Activated CD8-positive, alpha-beta T cell treated with anti-CD3 and anti-CD28 coated beads for 36 hours (primary cell): ENCODE results near the gene GRAP2. TPM values are rescaled to one million over a fixed set of nuclear protein-coding genes. Genes with fewer than 3 reads are reported as not detected.

Experiments
- ATAC-seq: fragments of 200-7000 bp; cut with Tn5 transposase; one replicate; pipeline ENCODE4 v1.10.0; 2021; ENCODE audit warnings: mild to moderate bottlenecking, moderate library complexity
- CTCF ChIA-PET: fragments of 350-600 bp; sonication (Branson Sonifier 250); formaldehyde crosslinking; loops from one replicate; lab custom pipeline; 2021; ENCODE audit warnings: antibody characterized with exemption; lab: Charles Lee
- POLR2A ChIA-PET: fragments of 350-600 bp; sonication (Branson Sonifier 250); formaldehyde crosslinking; loops from one replicate; lab custom pipeline; 2021; ENCODE audit warnings: antibody characterized with exemption; lab: Charles Lee
- DNase-seq: peaks from one replicate; pipeline ENCODE4 v3.0.0-alpha.2; 2020
- H3K27ac Mint-ChIP-seq: one replicate; pipeline ENCODE4 v1.8.0; 2021; ENCODE audit warnings: mild to moderate bottlenecking, mixed read lengths
- H3K27me3 Mint-ChIP-seq: one replicate; pipeline ENCODE4 v1.8.0; 2021; ENCODE audit warnings: mixed read lengths
- H3K36me3 Mint-ChIP-seq: one replicate; pipeline ENCODE4 v1.8.0; 2021; ENCODE audit warnings: low read depth, mixed read lengths
- H3K4me1 Mint-ChIP-seq: one replicate; pipeline ENCODE4 v1.8.0; 2021; ENCODE audit warnings: low read depth, mixed read lengths
- H3K4me3 Mint-ChIP-seq: one replicate; pipeline ENCODE4 v1.8.0; 2021; ENCODE audit warnings: mild to moderate bottlenecking, moderate library complexity, mixed read lengths
- H3K9me3 Mint-ChIP-seq: one replicate; pipeline ENCODE4 v1.8.0; 2021; ENCODE audit warnings: mixed read lengths
- CTCF ChIP-seq: fragments of 200-600 bp; IDR thresholded peaks from one replicate; pipeline ENCODE4 v1.8.0; 2022; ENCODE audit warnings: antibody characterized with exemption, mild to moderate bottlenecking
- intact Hi-C: fragments of 100-400 bp; cut with micrococcal nuclease; formaldehyde crosslinking; loops from one replicate; pipeline ENCODE4 v1.10.0; 2022
- total RNA-seq, 2 experiments: library from RNA; stranded (reverse); gene quantifications; one replicate each; pipeline ENCODE4 v1.2.3, GENCODE V29; 2021

Gene GRAP2
- 10 to 100 TPM; 83.2 to 86.8 TPM for total RNA-seq

GRCh38 chr22:39900306-39901227, at the start of gene GRAP2:
TSS of gene GRAP2 (plus strand) at chr22:39901084. CDS start at chr22:39947107, 46,023 bp downstream.
- peak; percentile 89 for ATAC-seq
- Mint-ChIP-seq H3K4me3 (peak within 1 kb of the TSS; percentile 80), H3K36me3 (peaks cover 30% of the 10 kb centered on the region), H3K9me3 (no peaks in the 10 kb centered on the region), H3K27ac (peak within 1 kb of the TSS; percentile 99), H3K4me1 (peaks cover 14% of the 10 kb centered on the region), H3K27me3 (no peaks in the 10 kb centered on the region)
- TF ChIP-seq CTCF, result no peak
- ChIA-PET CTCF (interaction anchor here (0.9 to 1.5 kb wide), 5 partner anchors 9 to 125 kb away, joined by 3 to 4 read pairs (median 3); no protein-coding TSS in a partner anchor), POLR2A (interaction anchor here (0.7 to 3.4 kb wide), 8 partner anchors 9 to 378 kb away, joined by 3 to 14 read pairs (median 4); no protein-coding TSS in a partner anchor)
- intact Hi-C loops, result no loop called here
- DNase-seq, result peak; percentile 83

DNA sequence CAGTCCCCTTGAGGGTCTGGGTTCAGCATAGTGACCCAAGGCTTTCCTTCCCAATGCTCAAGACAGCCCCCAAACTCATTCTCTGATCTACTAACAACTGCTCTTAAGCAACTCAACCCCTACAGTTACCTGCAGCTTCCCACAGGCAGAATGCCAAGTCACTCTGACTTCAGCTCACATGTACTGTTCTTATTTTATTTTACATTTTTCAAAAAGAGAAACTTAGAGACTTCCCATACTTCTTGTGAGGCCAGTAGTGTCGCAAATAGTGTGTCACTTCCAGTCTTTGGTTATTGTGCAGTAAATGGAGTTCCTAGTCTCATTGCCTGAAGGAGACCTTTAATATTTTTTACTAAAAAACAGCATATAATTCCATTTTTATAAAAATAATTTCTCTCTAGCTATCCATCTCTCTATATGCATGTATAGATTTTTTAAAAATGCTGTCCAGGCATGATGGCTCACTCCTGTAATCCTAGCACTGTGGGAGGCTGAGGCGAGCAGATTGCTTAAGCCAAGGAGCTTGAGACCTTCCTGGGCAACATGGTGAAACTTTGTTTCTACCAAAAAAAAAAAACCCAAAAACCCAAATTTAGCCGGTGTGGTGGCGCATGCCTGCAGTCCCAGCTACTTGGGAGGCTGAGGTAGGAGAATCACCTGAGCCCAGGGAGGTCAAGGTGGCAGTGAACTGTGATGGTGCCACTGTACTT, 49.1 kb upstream of the GRAP2 start:
- intact Hi-C loops, result no loop called here
- Mint-ChIP-seq H3K9me3 (no peaks in the 10 kb centered on the region), H3K27me3 (peaks cover 3% of the 10 kb centered on the region), H3K36me3 (no peaks in the 10 kb centered on the region), H3K4me1 (no peaks in the 10 kb centered on the region), H3K4me3 (no peak overlapping the region), H3K27ac (no peak overlapping the region)
- DNase-seq (no peak), ATAC-seq (no peak)
- POLR2A ChIA-PET, result no interaction called here
- no peak for TF ChIP-seq CTCF
- CTCF ChIA-PET, result no interaction called here

DNA sequence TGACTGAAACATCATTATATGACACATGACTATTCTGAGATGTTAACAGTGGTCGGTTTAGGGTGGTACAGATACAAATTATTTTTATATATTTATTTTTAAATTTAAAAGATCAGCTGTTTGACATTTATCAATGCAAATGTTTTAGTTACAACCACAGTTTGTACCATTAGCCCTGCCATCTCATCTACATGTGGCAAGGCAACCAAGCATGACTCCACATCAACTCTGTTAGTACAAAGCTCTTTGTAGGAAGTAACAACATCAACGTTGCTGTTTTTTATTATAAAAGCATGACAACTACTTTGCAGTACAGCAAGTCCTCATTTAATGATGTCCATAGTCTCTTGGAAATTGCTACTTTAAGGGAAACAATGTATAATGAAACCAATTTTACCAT, 48.1 kb upstream of the GRAP2 start:
- ChIA-PET POLR2A (no interaction called here), CTCF (no interaction called here)
- H3K27me3 Mint-ChIP-seq, result peaks cover 3% of the 10 kb centered on the region
- no peak overlapping the region for H3K27ac Mint-ChIP-seq
- TF ChIP-seq CTCF, result no peak
- H3K4me1 Mint-ChIP-seq, result no peaks in the 10 kb centered on the region
- no peak for DNase-seq
- ATAC-seq, result no peak
- H3K9me3 Mint-ChIP-seq, result no peaks in the 10 kb centered on the region
- intact Hi-C loops, result no loop called here
- H3K4me3 Mint-ChIP-seq, result no peak overlapping the region
- no peaks in the 10 kb centered on the region for H3K36me3 Mint-ChIP-seq

DNA sequence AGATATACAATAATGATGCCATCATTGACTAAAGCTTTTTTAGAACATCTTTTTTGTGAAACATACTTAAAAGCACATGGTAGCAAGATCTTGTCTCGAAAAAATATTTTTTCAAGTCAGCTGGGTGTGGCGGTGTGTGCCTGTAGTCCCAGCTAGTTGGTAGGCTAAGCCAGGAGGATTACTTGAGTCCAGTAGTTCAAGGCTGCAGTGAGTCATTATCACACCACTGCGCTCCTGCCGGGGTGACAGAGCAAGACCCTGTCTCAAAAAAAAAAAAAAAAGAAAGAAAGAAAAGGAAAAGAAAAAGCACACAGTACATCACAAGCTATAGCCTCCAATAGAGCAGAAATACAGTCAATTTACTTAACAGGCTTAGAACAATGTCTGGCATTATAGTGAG, 44.3 kb upstream of the GRAP2 start:
- Mint-ChIP-seq H3K27me3 (peaks cover 3% of the 10 kb centered on the region), H3K27ac (no peak overlapping the region), H3K36me3 (no peaks in the 10 kb centered on the region), H3K4me3 (no peak overlapping the region), H3K9me3 (no peaks in the 10 kb centered on the region), H3K4me1 (peaks cover 13% of the 10 kb centered on the region)
- DNase-seq (no peak), ATAC-seq (no peak)
- intact Hi-C loops, result no loop called here
- CTCF ChIA-PET, result interaction anchor here (0.9 to 1.4 kb wide), 3 partner anchors 14 to 51 kb away, joined by 3 read pairs; no protein-coding TSS in a partner anchor
- POLR2A ChIA-PET, result no interaction called here
- TF ChIP-seq CTCF, result no peak
